Measurements from ENCODE around the gene SLC17A3.

DNA sequence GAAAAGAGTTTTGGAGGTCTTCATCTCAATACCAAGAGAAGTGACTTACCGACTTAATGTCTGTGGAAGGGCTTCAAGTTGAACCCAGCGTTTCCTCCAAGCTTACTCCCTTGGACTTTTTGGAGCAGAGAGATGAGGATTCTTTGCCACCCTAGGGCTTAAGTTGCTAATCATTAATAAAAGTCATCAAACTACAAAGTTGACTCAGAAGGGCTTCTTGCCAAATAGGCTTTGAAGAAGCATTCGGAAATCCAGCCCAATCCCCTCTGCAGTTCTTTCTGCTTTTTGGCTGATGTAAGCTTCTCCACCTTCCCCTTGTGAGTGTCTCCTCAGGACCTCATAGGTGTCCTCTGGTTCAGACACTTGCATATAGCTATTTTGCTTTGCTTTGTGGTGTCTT is at the start of gene SLC17A3:
- TF ChIP-seq, protein P1, sequence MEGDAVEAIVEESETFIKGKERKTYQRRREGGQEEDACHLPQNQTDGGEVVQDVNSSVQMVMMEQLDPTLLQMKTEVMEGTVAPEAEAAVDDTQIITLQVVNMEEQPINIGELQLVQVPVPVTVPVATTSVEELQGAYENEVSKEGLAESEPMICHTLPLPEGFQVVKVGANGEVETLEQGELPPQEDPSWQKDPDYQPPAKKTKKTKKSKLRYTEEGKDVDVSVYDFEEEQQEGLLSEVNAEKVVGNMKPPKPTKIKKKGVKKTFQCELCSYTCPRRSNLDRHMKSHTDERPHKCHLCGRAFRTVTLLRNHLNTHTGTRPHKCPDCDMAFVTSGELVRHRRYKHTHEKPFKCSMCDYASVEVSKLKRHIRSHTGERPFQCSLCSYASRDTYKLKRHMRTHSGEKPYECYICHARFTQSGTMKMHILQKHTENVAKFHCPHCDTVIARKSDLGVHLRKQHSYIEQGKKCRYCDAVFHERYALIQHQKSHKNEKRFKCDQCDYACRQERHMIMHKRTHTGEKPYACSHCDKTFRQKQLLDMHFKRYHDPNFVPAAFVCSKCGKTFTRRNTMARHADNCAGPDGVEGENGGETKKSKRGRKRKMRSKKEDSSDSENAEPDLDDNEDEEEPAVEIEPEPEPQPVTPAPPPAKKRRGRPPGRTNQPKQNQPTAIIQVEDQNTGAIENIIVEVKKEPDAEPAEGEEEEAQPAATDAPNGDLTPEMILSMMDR (conservative IDR thresholded peaks at IDR 0.05; ENCODE audit: low read depth in 2 of 2): no peak
- no peak for TF ChIP-seq EZH2 (IDR thresholded peaks at IDR 0.05; ENCODE audit: low read depth, unreplicated experiment)
- TF ChIP-seq, protein P2, sequence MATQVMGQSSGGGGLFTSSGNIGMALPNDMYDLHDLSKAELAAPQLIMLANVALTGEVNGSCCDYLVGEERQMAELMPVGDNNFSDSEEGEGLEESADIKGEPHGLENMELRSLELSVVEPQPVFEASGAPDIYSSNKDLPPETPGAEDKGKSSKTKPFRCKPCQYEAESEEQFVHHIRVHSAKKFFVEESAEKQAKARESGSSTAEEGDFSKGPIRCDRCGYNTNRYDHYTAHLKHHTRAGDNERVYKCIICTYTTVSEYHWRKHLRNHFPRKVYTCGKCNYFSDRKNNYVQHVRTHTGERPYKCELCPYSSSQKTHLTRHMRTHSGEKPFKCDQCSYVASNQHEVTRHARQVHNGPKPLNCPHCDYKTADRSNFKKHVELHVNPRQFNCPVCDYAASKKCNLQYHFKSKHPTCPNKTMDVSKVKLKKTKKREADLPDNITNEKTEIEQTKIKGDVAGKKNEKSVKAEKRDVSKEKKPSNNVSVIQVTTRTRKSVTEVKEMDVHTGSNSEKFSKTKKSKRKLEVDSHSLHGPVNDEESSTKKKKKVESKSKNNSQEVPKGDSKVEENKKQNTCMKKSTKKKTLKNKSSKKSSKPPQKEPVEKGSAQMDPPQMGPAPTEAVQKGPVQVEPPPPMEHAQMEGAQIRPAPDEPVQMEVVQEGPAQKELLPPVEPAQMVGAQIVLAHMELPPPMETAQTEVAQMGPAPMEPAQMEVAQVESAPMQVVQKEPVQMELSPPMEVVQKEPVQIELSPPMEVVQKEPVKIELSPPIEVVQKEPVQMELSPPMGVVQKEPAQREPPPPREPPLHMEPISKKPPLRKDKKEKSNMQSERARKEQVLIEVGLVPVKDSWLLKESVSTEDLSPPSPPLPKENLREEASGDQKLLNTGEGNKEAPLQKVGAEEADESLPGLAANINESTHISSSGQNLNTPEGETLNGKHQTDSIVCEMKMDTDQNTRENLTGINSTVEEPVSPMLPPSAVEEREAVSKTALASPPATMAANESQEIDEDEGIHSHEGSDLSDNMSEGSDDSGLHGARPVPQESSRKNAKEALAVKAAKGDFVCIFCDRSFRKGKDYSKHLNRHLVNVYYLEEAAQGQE (IDR thresholded peaks at IDR 0.05; ENCODE audit: unreplicated experiment): no peak
